GM19372 (cell line): ENCODE data around the gene ASPSCR1.

ENCODE experiments used
- ATAC-seq: cut with Tn5 transposase; IDR thresholded peaks from one replicate; pipeline ENCODE4 v1.9.1; 2021; ENCODE audit warnings: mild to moderate bottlenecking, low read depth, moderate library complexity; ENCODE audit not compliant: unreplicated experiment

ASPSCR1 gene

DNA sequence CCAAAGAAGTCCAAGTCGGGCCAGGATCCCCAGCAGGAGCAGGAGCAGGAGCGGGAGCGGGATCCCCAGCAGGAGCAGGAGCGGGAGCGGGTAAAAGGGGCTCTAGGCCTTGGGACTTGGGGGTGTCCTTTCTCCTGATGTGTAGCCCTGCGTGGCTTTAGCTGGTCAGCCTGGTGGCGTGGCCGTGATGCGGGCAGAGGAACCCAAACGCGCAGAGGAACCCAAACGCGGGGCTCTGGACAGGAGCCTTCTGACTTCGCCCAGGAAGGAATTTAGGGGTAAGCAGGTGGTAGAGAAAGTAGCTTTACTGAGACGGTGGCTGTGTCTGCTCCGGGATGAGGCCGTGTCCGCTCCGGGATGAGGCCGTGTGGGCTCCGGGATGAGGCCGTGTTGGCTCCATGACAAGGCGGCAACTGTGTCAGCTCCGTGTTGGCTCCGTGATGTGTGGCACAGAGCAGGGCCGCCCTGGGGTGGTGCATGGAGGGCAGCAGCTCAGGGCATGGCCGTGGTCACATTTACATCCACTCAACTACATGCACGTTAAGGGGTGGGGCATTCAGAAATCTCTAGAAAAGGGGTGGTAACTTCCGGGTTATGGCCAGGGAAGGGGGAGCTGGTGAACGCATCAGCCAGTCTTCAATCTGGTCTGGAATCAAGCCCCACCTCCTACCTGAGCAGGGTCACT, 19.5 kb downstream of the ASPSCR1 start:
- ATAC-seq, result no peak

DNA sequence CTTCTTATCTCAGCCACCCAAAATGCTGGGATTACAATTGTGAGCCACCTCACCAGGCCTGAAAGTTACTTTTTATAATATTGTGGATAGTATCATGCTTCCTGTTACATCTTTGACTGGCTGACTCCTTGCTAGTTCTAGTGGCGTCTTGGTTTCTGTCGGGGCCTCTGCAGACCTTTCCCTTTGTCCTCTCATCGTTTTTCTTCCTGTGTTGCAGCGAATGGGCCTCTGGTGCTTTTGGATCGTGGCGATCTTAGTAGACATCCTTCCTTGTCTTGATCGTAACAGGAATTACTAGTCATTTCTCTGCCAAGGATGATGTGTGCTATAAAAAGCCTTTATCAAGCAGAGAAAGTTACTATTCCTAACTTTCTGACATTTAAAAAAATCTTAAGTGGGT, 20.8 kb downstream of the ASPSCR1 start:
- ATAC-seq, result no peak

- ATAC-seq, result no peak
These were observed 21.4 kb downstream of the ASPSCR1 start for GRCh38 chr17:81998691-81999438.

DNA sequence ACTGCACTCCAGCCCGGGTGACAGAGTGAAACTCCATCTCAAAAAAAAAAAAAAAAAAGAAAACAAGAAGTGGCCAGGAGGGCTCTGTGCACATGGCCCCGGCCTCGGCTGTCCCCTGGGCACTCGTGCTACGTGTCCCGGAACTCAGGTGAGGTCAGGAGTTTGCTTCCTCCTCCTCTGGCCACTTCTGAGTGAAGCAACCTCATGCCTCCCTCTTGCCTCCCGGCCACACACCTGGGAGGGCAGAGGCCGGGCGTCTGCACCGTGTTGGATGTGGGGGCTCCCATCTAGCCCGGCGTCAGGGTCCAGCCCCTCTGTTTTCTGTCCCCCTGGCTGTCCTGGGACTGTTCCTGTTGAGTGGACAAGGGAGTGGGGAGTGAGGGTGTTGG, 22.2 kb downstream of the ASPSCR1 start:
- no peak for ATAC-seq

- no peak for ATAC-seq
These were observed 22.8 kb downstream of the ASPSCR1 start for GRCh38 chr17:81999976-82000802.

DNA sequence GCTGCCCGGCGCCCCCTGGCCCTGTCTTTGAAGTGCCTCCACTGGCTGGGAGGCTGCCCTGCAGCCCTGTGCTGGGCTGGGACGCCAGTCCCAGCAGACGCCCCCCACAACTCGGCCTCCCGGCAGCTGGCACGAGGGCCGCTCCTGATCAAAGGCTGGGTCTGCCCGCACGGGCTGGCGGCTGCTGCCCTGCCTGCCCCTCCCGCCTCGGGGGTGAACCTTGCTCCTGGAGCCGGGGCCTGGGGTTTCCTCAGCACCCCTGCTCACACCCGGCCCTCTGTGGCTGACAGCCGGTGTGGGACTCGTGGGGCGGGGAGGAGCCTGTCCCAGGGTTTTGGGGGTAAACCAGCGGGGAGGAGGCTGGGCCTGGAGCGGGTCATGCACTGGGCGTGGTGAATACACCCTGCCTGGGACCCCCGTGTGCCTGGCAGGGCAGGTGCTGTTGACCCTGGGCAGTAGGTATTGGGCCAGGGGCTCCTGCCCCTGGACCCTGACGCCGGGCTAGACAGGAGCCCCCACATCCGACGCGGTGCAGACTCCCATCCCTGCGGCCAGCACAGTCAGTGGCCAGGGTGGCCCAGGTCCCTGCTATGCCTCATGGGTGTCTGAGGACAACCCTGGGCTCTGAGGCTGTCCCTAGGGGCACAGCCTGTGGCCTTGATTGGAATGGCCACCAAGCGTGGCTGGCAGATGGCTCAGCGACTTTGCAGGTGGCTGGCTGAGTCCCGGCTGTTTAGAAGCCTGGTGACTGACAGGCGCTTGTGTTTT, 23.6 kb downstream of the ASPSCR1 start:
- ATAC-seq, result no peak

DNA sequence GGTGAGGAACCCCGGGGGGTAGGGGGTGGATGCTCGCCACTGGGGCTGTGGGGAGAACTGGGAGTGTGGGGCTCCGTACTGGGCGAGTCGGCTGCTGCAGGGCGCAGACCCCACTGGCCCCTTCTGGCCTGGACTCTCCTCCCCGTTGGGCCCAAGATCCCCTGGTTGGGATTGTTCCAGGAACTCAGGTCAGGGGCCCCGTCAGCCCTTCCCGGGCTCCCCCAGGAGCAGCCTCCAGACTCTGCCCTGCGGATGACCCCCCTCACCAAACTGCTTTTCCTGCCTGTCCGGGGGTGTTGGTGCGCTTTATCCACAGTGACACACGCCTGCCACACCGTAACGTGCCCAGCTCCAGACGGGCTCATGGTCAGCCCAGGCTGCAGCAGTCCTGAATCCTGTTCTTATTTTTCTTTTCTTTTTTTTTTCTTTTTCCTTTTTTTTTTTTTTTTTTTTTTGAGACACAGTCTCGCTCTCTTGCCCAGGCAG, 24.2 kb downstream of the ASPSCR1 start:
- ATAC-seq, result no peak

DNA sequence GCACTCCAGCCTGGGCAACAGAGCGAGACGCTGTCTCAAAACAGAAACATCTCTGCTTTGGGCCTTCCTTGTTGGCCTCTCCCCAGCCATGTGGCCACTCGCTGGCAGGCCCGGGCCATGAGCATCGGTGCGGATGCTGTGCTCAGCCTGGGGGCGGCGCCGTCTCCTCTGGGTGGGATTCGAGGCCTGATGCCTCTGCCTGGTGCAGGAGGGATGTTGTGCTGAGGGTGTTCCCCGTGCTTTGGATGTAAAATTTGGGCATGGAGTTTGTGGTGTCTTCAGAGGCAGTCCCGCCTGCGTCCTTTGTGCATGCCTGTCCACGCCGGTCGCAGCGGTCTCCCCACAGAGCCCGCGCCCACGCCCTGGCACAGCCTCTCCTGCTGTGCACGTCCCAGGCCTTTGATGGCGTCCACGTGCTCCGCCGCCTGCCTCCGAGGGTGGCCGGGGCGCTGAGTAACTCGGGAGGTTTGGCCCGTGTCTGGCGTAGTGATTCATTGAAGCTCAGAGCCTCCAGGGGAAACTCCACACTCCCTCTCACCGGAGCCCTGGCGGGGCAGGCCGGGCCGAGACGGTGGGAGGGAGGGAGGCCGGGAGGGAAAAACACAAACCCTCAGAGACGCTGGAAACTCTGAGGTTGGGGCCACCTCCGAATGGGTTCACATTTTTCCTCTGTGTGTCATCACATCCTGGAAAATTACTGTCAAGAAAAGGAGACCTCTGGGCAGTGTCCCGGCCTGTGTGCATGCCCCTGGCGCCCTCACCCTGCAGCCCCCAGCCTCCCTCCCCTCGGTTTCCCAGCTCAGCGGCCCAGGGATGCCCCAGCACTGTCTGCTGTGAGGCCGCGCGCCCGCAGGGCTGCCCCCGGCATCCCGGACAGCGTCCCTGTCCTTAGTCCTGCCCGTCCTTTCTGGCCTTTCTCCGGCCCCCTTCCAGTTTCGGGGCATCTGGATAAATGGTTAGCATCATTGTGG, 26.3 kb downstream of the ASPSCR1 start:
- no peak for ATAC-seq

- no peak for ATAC-seq
These were observed 27.4 kb downstream of the ASPSCR1 start for GRCh38 chr17:82004517-82005455.

DNA sequence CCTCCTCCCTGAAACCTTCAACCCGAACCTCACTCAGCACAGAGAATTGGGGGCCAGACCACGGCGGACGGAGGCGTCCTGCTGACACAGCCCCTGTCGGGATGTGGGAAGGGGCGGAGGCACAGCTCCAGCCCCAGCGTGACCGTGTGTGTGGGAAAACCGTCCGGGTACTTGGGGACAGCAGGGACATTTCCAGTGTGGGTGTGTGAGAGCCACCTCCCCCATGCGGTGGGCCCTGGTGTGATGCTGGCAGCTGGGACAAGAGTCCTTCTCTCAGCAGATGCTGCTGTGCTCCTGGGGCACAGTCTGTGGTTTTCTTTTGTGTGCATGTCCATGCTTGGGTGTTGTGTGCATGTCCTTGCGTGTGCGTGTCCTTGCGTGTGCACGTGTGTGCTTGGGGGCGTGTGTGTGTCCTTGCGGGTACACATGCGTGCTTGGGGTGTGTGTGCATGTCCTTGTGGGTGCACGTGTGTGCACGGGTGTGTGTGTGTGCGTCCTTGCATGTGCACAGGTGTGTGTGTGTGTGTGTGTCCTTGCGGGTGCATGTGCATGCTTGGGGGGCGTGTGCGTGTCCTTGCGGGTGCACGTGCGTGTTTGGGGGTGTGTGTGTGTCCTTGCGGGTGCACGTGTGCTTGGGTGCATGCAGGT, 28.4 kb downstream of the ASPSCR1 start:
- no peak for ATAC-seq

GRCh38 chr17:82006468-82007227, 29.2 kb downstream of the ASPSCR1 start:
- no peak for ATAC-seq

DNA sequence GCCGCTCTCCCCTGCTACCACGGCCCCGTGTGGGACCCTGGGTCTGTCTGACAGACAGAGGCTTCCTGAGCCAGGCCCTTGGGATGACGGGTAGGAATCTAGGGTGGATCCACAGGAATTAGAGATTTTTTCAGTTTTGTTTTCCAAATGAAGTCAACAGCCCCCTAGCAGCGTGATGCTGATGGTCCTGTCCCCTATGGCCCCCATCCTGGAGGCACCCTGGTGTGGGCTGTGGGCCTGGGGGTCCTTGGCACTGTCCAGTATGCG, 29.7 kb downstream of the ASPSCR1 start:
- no peak for ATAC-seq

DNA sequence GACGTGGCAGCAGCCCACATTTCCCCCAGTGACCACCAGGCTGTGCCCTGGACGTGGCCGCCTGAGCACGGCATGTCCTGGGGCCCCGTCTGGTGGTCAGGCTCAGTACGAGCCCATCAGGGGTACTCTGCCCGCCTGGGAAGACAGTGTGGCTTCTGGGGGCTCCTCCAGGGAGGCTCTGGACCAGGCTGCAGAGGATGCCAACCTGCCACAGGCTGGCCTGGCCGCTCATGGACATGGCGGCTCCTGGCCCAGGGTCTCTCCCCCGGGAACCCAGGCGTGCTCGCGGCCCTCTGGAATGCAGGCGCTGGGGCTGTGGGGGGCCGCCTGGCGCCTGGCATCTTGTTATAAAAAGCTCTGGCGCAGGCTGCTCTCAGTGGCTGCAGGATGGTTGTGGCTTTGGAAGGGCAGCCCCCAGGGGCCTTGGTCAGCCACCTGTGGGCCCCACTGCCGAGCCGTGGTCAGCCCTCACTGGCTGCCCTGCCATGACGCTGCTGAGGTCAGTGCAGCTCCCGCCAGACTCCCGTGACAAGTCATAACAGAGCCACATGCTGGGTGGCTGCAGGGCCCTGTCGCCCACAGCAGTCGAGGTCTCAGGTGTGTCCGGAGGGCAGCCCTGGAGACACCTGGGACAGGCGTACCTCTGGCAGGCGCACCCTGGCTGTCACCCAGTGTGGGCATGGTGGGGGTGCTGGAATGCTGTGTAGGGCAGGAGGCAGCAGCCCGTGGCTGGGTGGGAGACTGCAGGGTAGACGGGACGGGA, 30.2 kb downstream of the ASPSCR1 start:
- ATAC-seq, result no peak

GRCh38 chr17:82008258-82008940, 31.0 kb downstream of the ASPSCR1 start:
- no peak for ATAC-seq

DNA sequence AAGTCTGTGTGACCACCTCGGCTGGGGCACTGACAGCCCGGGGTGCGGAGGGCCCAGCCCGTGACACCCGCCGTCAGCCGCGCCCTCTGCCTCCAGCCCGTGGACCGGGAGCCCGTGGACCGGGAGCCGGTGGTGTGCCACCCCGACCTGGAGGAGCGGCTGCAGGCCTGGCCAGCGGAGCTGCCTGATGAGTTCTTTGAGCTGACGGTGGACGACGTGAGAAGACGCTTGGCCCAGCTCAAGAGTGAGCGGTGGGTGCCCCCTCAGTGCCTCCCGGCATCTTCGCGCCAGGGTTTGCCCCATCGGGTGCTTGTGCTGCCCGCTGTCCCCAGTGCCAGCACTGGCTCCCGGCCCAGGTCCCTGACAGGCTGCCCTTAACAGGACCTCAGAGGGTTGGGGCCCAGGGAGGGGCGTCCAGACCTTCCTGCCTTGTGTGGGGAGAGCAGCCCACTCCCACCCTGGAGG, 31.5 kb downstream of the ASPSCR1 start:
- ATAC-seq, result no peak

GRCh38 chr17:82009413-82009812, 32.0 kb downstream of the ASPSCR1 start:
- ATAC-seq, result no peak
